DMS 273 treated with DMSO at 0.1 percent for 48 hours (cell line): ENCODE measurements around the gene MAMLD1.
"Not testable (repeated sequence)": the region's sequence is repeated elsewhere in the genome, so short reads cannot be mapped to it uniquely, and the experiment has no call there.

Experiments used
- DNase-seq: peaks from one replicate; lab custom pipeline; 2025; lab: John Stamatoyannopoulos, UW

The MAMLD1 gene, protein sequence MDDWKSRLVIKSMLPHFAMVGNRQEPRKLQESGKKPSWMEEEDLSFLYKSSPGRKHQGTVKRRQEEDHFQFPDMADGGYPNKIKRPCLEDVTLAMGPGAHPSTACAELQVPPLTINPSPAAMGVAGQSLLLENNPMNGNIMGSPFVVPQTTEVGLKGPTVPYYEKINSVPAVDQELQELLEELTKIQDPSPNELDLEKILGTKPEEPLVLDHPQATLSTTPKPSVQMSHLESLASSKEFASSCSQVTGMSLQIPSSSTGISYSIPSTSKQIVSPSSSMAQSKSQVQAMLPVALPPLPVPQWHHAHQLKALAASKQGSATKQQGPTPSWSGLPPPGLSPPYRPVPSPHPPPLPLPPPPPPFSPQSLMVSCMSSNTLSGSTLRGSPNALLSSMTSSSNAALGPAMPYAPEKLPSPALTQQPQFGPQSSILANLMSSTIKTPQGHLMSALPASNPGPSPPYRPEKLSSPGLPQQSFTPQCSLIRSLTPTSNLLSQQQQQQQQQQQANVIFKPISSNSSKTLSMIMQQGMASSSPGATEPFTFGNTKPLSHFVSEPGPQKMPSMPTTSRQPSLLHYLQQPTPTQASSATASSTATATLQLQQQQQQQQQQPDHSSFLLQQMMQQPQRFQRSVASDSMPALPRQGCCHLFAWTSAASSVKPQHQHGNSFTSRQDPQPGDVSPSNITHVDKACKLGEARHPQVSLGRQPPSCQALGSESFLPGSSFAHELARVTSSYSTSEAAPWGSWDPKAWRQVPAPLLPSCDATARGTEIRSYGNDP

DNA sequence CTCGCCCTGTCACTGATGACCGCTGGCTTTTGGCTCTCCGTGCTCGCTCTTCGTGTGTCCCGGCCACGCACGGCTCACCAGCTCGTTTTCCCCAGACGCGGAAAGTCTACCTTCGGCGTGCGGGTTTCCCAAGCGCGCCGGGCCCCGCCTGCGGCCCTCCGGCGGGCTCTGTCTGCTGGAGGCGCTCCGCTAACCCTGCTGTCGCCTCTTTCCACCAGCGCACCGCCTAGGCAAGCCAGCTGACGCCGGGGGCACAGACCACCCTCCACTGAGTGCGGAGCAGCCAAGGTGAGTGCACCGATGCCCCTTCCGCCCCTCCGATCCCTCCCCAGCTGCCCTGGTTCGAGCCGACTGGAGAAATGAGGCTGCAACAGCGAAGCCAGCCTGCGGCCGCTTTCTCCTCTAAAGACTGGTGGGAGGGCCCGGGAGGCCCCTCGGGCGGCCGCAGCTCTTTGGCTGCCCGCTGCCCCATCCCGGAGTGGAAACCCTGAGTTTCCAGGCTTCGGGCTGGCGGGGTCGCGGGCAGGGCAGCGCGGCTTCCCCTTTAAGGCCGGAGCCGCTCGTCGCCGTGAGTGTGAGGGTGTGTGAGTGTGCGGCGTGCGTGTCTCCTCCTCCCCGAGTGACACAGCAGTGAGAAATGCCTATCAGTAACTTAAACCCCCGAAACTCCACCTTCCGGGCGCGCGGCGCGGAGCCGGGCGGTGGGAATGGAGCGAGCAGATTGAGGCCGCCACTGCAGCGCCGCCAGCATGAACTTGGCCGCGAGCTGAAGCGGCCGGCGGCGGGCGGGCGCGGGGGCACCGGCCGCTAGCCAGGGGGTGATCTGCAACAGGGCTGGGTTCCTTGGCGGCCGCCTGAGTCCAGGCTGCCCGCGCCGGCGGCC lies at the start of gene MAMLD1:
TSS of gene MAMLD1 (plus strand) at position 719 of the 883 bp plus-strand sequence. CDS start 82,200 bp downstream, outside the sequence.
- DNase-seq, result no peak

DNA sequence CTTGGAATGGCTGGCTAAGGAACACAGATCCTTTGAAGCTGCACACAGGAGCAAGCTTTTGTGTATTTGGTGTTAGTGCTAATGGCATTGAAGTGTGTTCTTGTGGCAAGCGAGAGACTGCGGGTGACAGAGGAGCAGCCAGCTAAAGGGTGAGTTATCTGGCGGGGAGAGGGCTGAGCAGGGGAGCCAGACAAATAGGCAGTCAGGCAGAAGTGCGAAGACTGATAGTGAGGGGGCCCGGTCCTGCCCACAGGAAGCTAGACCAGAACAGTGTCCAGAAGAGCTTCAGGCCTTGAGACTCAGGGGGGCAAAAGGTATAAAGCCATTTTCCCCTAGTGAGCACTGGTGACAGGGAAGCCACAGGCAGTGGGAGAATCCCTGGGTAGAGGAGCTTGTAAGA lies 49.6 kb upstream of the MAMLD1 start:
- no peak for DNase-seq

DNA sequence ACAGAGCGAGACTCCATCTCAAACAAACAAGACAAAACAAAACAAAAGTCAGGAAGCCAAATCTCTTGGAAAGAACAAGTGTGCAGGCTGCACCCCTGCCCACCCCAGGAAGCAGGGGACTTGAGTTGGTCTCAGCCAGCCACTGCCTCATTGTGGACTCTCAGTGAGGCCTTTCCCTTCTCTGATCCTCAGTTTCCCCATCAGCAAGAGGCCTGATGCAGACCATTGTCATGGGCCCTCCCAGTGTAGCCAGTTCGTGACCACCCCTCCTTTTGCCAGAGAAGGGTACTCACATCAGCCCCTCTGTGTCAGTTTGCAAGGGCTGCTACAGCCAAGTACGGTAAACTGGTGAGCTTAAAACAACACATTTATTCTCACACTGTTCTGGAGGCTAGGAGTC lies 48.9 kb upstream of the MAMLD1 start:
- no peak for DNase-seq

DNA sequence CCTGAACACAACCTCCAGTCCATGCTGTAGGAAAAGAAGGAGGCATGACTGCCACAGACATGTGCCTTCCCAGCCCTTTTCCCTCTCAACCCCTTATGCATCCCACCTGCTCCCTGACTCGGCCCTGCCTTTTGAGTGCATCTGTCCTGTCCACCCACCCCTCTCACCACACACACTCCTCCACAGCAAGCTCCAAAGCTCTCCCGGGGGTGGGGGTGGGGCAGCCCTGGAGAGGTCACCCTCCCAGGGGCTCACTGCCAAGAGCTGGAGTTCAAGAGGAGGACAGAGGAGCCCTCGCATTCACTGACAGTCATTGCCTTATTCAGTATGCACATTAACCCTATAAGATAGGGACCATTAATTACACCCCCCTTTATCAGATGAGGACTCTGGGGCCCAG lies 46.6 kb upstream of the MAMLD1 start:
- DNase-seq, result no peak

DNA sequence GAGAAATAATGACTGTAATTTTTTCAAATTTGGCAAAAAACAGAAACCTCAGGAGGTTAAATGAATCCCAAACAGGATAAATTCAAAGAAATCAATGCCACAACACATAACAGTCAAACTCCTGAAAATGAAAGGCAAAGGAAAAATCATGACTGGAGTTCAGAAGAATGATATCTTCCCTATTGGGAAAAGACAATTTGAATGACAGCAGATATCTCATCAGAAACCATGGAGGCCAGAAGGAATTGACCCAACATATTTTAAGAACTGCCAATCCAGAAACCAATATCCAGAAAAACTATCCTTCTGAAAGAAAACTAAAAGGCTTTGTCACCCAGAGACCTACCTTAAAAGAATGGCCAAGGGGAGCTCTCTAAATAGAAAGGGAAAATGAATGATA lies 40.1 kb upstream of the MAMLD1 start:
- DNase-seq, result no peak

DNA sequence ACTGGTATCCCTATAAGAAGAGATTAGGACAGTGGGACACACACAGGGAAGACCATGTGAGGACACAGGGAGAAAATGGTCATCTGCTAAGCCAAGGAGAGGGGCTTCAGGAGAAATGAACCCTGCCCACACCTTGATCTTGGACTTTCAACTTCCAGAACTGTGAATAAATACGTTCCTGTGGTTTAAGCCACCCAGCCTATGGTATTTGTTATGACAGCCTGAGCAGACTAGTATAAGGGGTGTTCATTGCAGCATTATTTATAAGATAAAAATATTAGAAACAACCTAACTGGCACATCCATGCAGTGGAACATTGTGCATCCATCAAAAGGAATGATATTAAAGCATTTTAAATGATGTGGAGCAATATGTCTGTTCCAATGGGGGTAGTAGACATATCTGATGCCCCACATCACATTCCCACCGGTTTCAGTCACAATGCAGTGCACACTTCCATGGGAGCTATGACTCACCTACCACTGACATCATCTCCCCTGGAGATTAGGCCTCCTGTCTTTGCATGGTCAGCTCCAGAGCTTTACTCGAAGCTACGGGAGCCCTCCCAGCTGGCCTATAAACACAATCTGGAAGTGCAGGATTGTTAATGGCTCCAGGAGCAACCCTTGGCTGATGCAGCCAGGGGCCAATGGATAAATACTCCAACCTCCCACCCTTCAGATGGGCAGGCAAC lies 38.9 kb upstream of the MAMLD1 start:
- DNase-seq, result no peak

DNA sequence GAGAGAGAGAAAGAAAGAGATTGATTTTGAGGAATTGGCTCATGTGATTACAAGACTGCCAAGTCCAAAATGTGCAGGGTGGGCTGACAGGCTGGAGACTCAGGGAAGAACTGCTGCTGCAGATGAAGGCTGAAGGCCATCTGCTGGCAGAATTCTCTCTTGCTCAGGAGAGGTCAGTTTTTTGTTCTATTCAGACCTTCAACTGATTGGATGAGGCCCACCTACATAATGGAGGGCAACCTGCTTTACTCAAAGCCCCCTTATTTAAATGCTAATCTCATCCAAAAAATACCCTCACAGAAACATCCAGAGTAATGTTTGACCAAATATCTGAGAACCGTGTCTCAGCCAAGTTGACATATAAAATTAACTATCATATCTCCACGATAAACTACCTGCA lies 38.2 kb upstream of the MAMLD1 start:
- DNase-seq, result no peak

DNA sequence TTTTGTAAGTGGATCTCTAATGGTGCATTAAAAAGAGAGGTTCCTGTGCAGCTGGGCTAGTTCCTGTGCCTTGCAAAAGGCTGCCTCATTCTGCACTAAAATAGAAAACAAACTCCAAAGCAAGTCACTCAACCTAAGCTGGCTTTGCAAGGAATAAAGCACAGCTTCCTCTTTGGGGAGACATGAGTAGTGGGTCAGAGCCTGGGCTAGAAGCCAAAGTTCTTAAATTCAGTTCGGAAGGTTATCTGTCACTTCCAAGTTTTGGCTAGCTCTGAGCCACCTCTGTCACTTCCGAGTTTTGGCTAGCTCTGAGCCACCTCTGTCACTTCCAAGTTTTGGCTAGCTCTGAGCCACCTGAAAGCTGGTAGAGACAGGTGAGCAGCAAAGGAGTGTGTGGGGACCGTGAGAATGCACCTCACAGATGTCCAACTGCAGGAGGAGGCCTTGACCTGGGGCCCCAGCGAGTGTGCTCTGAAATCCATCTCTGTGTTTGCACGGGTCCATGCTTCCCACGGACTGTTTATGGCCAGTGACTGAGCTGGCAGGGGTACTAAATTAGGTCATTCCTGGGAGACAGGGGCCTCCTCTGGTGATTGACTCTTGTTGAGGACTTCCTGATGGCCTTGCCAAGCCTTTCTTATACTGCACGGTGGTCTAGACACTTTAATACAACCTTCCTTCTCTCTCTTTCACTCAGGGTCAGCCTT lies 36.4 kb upstream of the MAMLD1 start:
- DNase-seq, result no peak

DNA sequence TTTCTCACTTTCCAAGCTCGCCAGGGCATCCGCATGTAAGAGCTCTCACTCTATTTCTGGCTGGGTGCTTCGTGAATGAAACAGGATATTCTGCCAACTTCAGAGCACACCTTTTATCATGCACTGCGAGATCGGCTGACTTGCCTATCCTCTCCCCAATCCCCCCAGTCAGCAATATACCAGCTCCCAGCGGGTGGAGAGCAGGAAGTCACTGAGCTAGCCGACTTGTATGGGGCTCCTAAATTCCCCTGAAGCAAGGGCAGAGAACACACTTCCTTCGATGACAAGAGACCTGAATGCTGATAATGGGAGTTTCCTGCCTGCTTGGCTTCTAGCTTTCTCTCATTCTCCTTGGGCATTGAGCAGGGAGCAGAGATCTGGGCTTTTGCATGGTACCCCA lies 33.8 kb upstream of the MAMLD1 start:
- DNase-seq, result no peak

DNA sequence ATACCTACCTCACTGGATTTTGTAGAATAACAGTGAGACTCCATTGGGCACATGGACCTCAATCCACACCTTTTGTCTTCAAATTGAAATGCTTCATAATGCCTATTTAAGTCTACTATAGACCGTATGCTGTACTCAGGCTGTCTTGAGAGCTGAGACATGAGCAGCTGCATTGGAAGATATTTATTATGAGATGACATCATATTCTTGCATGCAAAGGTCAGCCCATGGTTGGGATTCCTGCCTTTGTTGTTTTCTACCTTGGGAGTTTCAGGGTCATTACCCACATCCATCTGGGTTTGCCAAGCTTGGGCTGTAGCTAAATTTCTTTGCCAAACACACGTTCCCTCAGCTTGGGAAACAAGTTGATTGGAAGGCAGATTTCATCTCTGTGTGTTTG lies 33.2 kb upstream of the MAMLD1 start:
- DNase-seq, result no peak

DNA sequence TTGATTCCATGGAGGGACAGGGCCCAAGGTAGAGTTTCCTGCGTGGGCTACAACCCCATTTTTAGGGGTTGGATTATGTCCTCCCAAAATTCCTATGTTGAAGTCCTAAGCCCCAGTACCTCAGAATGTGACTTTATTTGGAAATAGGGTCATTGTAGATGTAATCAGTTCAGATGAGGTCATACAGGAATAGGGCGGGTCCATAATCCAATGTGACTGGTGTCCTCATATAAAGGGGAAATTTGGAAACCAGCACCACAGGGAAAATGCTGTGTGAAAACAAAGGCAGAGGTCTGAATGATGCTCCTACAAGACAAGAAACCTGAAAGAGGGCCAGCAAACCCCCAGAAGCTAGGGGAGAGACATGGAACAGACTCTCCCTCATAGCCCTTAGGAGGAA lies 31.1 kb upstream of the MAMLD1 start:
- DNase-seq, result no peak

DNA sequence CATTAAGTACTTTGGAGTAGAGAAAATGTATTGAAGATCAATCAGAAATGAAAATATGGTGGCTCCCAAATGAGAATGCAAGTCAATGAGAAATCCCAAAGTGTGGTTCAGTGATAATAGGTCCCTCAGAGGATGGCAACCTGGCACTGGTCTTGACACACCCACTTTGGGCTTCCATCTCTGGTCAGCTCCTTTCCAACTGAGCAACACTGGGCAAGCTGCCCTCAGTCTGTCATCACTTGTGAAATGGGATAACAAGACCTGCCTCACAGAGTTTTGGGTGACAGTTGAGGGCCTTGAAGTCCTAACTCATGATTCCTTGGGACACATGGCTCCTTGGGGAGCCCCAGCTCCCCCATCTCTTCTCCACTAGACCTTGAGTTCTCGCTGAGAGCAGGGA lies 29.0 kb upstream of the MAMLD1 start:
- DNase-seq, result no peak

DNA sequence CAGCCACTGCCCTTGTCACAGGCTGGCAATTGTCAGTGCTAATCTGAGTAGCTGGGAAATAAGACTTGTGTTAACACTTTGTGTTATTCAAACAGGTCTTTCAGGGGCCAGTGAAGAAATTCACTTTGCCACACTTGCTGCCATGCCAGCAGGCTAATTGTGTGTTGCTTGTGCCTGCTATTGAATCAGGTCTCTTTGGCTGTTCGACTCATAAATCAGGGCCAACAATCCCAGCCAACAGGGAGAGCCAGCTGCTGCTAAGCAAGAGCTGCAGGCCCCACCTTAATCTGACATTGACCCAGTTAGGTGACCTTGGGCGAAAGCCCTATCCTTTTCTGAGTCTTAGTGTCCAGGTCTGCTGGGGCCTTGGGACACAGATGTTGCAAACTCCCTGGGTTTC lies 28.1 kb upstream of the MAMLD1 start:
- DNase-seq, result no peak

DNA sequence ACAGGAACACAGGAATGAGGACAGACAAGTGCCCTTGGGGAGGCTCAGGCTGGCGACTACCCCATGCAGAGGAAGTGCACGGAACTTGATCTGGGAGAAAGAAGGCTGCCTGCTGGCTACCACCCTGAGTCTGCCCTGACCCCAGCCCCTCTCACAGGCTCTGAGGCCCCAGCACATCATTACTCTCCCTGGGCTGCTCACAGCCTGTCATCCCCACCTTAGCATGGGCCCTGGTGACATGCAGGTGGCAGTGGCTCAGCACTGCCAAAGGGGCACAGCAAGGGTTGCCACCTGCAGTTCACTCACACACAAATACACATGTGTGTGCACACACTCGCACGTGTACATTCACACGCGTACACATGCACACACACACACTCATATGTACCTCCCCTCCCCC lies 26.1 kb upstream of the MAMLD1 start:
- DNase-seq, result no peak

DNA sequence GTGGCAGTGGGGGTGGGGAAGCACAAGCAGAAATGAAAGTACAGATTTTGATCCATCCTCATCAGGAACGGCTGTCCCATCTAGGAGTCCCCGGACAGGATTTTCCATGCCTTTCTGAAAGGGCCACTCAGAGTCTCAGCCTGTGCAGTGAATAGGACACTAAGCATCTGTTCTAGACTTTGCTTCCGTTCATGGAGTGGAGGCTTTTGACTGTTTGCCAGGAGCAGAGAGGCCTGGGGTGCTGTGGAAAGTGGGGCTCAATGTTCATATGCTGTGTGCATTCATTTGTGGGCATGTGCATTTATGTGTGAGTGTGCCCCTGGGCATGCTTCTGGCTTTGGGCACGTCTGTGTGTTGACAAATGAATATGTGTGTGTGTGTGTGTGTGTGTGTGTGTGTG lies 25.6 kb upstream of the MAMLD1 start:
- no peak for DNase-seq

DNA sequence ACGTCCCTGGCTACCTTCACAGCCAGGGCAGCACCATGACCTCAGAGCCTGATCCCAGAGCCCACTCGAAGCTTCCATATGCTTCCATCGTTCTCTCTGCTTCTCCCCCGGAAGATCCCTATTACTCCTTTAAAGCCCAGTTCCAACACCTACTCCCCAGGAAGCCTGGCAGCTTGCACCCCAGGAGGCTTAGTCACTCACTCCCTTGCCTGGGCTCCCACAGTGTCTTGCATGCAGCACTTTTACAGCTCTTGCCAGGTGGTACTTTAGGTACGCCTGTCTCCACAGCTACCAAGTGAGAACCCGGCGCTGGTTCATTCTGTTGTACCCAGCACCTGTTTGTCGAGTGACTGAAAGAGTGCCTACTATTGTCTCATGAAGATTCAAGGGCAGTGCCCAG lies 24.5 kb upstream of the MAMLD1 start:
- no peak for DNase-seq

DNA sequence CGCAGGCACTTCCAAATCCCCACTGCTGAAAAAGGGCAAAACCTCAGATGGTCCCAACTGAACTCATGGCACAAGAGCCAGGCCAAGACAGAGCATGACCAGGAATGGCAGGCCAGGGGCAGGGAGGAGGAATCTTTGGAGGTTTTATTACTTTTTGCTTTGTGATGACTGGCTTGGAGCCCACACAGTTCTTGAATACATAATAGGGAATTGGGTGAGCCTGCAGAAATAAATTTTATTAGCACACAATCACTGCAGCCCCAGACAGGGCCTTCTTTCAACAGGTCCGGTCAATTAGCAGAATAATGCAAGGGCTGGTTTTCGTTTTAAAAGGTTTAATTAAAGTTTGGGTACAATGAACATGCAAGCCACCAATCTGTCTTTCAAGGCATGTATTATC lies 23.4 kb upstream of the MAMLD1 start:
- DNase-seq, result no peak

DNA sequence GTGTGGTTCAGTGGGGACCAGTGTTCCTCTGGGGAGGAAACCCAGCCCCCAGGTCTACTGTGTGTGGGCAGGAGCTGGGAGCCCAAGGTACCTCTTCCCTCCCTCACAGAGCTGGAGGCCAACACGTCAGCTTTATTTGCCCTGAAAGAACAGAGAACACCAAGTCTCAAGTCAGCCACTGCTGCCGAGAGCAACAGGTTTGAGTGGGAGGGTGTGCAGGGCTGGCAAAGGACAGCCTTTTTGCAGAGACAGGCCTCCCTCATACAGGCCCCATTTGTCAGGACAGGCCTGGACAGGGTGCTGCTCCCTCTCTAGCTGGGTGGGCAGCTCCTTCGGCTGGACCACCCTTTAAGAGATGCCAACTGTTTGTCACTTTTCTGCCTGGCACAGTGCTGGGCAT lies 22.8 kb upstream of the MAMLD1 start:
- DNase-seq, result not testable (repeated sequence)

DNA sequence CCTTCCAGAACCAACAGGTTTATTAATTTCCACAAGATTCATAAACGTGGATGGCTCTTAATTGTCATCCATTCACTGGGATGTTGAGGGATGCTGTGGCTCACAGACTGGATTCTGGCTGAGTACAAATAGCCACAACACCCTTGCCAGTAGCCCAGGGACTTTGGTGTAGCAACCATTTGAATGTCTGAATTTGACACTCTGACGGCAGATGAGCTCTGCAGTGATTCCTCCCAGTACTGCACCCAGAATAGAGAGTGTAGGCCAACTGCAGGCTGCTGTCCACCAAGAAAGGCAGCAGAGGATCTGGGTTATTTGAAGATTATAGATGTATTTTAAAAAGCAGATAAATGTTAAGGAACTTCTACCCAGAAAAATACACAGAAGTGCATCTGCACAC lies 15.6 kb upstream of the MAMLD1 start:
- DNase-seq, result no peak

DNA sequence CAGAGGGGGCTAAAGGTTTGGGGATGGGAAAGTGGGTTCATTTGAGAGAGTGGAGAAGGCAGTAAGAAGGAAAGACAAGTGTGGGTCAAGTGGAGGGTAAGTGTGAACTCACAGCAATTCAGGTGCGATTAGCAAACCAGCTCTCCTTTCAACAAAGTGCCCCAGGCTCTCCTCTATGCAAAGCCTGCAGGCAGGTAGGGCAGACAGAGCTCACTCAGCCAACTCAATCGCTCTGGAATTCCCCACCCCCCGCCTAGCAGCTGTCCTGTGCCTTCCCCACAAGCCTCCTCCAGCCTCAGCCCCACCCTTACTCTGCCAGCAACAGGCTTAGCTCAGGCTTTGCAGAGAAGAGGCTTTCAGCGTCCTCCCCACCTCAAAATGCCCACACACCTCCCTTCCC lies 14.8 kb upstream of the MAMLD1 start:
- DNase-seq, result no peak

DNA sequence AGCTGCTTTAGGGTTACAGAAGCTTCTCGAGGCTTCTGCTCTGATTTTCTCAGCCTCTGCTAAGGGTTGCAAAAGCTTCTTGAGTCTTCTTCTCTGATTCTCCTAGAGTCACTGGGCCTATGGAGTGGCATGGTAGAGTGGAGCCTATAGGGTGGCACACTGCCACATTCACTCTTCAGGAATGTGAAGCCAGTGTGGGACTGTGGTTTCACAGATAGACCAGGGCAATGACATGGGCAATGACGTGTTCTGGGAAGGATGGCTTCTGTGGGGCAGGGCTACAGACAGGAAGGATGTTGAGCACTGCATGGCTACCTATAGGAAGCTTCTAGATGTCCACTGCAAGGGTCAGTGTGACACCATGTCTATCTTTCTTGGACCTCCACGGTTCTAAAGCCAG lies 11.0 kb upstream of the MAMLD1 start:
- no peak for DNase-seq
